ENCODE data around the gene JAZF1.

Gene JAZF1

DNA sequence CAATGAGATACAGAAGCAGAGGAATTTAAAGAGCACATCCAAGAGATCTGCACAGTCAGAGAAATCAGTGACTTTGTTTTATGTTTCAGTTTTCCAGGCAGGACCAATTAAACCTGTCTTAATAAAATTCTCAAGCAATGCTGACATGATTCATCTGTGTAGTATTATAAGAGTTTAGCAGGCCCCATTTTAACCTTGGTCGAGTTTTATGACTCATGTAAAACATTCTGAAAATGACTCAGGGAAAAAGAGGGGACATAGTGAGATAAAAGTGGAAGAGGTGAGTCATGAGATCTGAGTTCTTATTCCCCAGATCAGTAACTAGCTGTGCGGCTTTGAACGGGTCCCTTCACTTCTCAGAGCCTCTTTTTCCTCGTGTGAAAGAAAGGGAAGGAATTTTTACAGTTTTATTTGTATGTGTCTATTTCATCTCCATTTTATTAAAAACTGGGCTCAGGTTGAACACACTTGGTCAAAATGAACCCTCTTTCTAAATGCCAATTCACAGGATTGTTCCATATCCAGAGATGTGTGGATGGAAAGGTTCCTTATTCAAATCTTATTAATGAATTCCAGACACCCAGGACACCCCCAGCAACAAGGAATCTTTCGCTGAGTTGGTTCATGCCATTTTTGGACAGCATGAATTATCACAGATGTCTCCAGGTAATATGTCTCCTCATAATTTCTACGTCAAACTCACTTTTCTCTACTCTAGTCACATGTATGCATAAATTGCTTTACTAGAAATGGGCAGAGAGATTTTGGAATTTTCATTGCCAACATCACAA is 143.2 kb downstream of the JAZF1 start:
- Histone ChIP-seq H3K36me3 (ENCODE audit: control insufficient read depth in 1 of 2, insufficient read depth in 2 of 2, low read depth in 1 of 2, low read length in 2 of 2) (no peaks in the 10 kb centered on the region), H2BK5ac (ENCODE audit: low read depth, low read length, poor library complexity, severe bottlenecking) (no peak overlapping the region), H3K14ac (ENCODE audit: low read length in 2 of 2) (no peak overlapping the region), H3K9ac (ENCODE audit: low read length) (peak overlapping the region; percentile 79), H3K4me1 (ENCODE audit: control insufficient read depth, insufficient read depth, low read depth, low read length) (peaks cover 15% of the 10 kb centered on the region), H3K79me1 (replicated peaks; ENCODE audit: low read length, poor library complexity, severe bottlenecking) (peaks cover 10% of the 10 kb centered on the region), H2AK5ac (ENCODE audit: low read length, severe bottlenecking) (no peak overlapping the region), H2BK12ac (ENCODE audit: low read length in 2 of 2) (peak overlapping the region in 1 of 2 experiments; percentile 15), H3K23ac (ENCODE audit: low read length in 2 of 2) (no peak overlapping the region), H2BK15ac (ENCODE audit: low read depth, poor library complexity, severe bottlenecking) (no peak overlapping the region), H3K27ac (ENCODE audit: low read length, poor library complexity, severe bottlenecking) (peak overlapping the region; percentile 89), H3K27me3 (ENCODE audit: control insufficient read depth in 1 of 2, insufficient read depth in 1 of 2, low read length in 2 of 2) (no peaks in the 10 kb centered on the region), H3K4me3 (ENCODE audit: insufficient read depth in 1 of 2, low read depth in 1 of 2, low read length in 2 of 2) (peak overlapping the region in 1 of 2 experiments; percentile 31), H3K9me3 (ENCODE audit: control insufficient read depth, low read length) (no peaks in the 10 kb centered on the region), H4K8ac (ENCODE audit: low read length) (no peak overlapping the region), H2AFZ (ENCODE audit: low read depth, low read length) (no peak overlapping the region), H3K4me2 (ENCODE audit: low read length, poor library complexity, severe bottlenecking) (no peak overlapping the region), H2BK120ac (ENCODE audit: low read depth, low read length) (no peak overlapping the region), H3K18ac (ENCODE audit: low read depth in 1 of 2, low read length in 2 of 2) (no peak overlapping the region), H3K4ac (ENCODE audit: low read depth in 1 of 2, low read length in 2 of 2) (no peak overlapping the region), H4K91ac (ENCODE audit: low read length) (no peak overlapping the region)
- DNase-seq: peak; percentile 98
- 3% methylated on average over 4 of the region's 6 CpGs for WGBS

DNA sequence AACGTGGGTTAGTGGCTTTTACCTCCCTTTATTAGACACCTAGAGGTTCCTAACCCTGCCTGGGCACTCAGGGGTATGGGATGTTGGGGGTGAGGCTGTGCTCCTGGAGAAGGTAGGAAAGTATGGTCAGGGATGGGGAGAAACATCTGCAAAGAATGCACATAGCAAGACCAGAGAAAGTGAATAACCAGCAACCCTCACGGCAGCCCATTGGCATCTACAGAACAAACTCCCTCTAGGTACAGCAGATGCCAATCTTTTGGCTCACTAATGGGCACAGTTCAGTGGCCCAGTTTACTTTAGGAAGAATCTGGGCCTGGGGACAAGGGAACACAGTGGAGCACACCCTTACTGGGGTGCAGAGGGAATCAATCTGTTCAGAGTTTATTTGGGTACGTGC is 143.9 kb downstream of the JAZF1 start:
- Histone ChIP-seq H3K27ac (ENCODE audit: low read length, poor library complexity, severe bottlenecking) (peak overlapping the region; percentile 79), H3K4ac (ENCODE audit: low read depth in 1 of 2, low read length in 2 of 2) (peak overlapping the region; percentile 9 to 55), H3K9me3 (ENCODE audit: control insufficient read depth, low read length) (no peaks in the 10 kb centered on the region), H3K9ac (ENCODE audit: low read length) (peak overlapping the region; percentile 64), H3K36me3 (ENCODE audit: control insufficient read depth in 1 of 2, insufficient read depth in 2 of 2, low read depth in 1 of 2, low read length in 2 of 2) (no peaks in the 10 kb centered on the region), H3K23ac (ENCODE audit: low read length in 2 of 2) (no peak overlapping the region), H4K8ac (ENCODE audit: low read length) (peak overlapping the region; percentile 29), H2BK120ac (ENCODE audit: low read depth, low read length) (no peak overlapping the region), H4K91ac (ENCODE audit: low read length) (peak overlapping the region; percentile 66), H3K4me3 (ENCODE audit: insufficient read depth in 1 of 2, low read depth in 1 of 2, low read length in 2 of 2) (peak overlapping the region in 1 of 2 experiments; percentile 31), H2BK5ac (ENCODE audit: low read depth, low read length, poor library complexity, severe bottlenecking) (no peak overlapping the region), H2AK5ac (ENCODE audit: low read length, severe bottlenecking) (peak overlapping the region; percentile 0), H3K14ac (ENCODE audit: low read length in 2 of 2) (no peak overlapping the region), H3K4me2 (ENCODE audit: low read length, poor library complexity, severe bottlenecking) (no peak overlapping the region), H3K79me1 (replicated peaks; ENCODE audit: low read length, poor library complexity, severe bottlenecking) (peaks cover 11% of the 10 kb centered on the region), H2BK15ac (ENCODE audit: low read depth, poor library complexity, severe bottlenecking) (no peak overlapping the region), H3K27me3 (ENCODE audit: control insufficient read depth in 1 of 2, insufficient read depth in 1 of 2, low read length in 2 of 2) (no peaks in the 10 kb centered on the region), H2AFZ (ENCODE audit: low read depth, low read length) (no peak overlapping the region), H3K18ac (ENCODE audit: low read depth in 1 of 2, low read length in 2 of 2) (peak overlapping the region; percentile 25 to 70), H3K4me1 (ENCODE audit: control insufficient read depth, insufficient read depth, low read depth, low read length) (peaks cover 12% of the 10 kb centered on the region), H2BK12ac (ENCODE audit: low read length in 2 of 2) (peak overlapping the region; percentile 14 to 40)
- DNase-seq: no peak
- 30% methylated on average over 2 of the region's 3 CpGs for WGBS

- no peak overlapping the region for H4K8ac ChIP-seq (ENCODE audit: low read length)
- H3K27ac ChIP-seq (ENCODE audit: low read length, poor library complexity, severe bottlenecking): no peak overlapping the region
- no peak overlapping the region for H3K23ac ChIP-seq (ENCODE audit: low read length in 2 of 2)
- H3K4me3 ChIP-seq (ENCODE audit: insufficient read depth in 1 of 2, low read depth in 1 of 2, low read length in 2 of 2): no peak overlapping the region
- no peak overlapping the region for H4K91ac ChIP-seq (ENCODE audit: low read length)
- H3K4me1 ChIP-seq (ENCODE audit: control insufficient read depth, insufficient read depth, low read depth, low read length): peaks cover 8% of the 10 kb centered on the region
- no peak overlapping the region for H2BK5ac ChIP-seq (ENCODE audit: low read depth, low read length, poor library complexity, severe bottlenecking)
- H2BK12ac ChIP-seq (ENCODE audit: low read length in 2 of 2): no peak overlapping the region
- H3K4me2 ChIP-seq (ENCODE audit: low read length, poor library complexity, severe bottlenecking): no peak overlapping the region
- peak overlapping the region; percentile 71 for H2BK120ac ChIP-seq (ENCODE audit: low read depth, low read length)
- no peak overlapping the region for H3K9ac ChIP-seq (ENCODE audit: low read length)
- H2BK15ac ChIP-seq (ENCODE audit: low read depth, poor library complexity, severe bottlenecking): no peak overlapping the region
- DNase-seq: no peak
- no peaks in the 10 kb centered on the region for H3K36me3 ChIP-seq (ENCODE audit: control insufficient read depth in 1 of 2, insufficient read depth in 2 of 2, low read depth in 1 of 2, low read length in 2 of 2)
- no peak overlapping the region for H2AK5ac ChIP-seq (ENCODE audit: low read length, severe bottlenecking)
- WGBS: 96% methylated on average over 4 of the region's 4 CpGs
- H3K14ac ChIP-seq (ENCODE audit: low read length in 2 of 2): no peak overlapping the region
- H3K27me3 ChIP-seq (ENCODE audit: control insufficient read depth in 1 of 2, insufficient read depth in 1 of 2, low read length in 2 of 2): no peaks in the 10 kb centered on the region
- H3K18ac ChIP-seq (ENCODE audit: low read depth in 1 of 2, low read length in 2 of 2): no peak overlapping the region
- no peaks in the 10 kb centered on the region for H3K9me3 ChIP-seq (ENCODE audit: control insufficient read depth, low read length)
- no peak overlapping the region for H2AFZ ChIP-seq (ENCODE audit: low read depth, low read length)
- peaks cover 22% of the 10 kb centered on the region for H3K79me1 ChIP-seq (replicated peaks; ENCODE audit: low read length, poor library complexity, severe bottlenecking)
- no peak overlapping the region for H3K4ac ChIP-seq (ENCODE audit: low read depth in 1 of 2, low read length in 2 of 2)
Observed at GRCh38 chr7:28033386-28033785, 147.2 kb downstream of the JAZF1 start.

GRCh38 chr7:28032738-28033380 is 147.7 kb downstream of the JAZF1 start:
- no peak overlapping the region for H3K4me3 ChIP-seq (ENCODE audit: insufficient read depth in 1 of 2, low read depth in 1 of 2, low read length in 2 of 2)
- H2BK15ac ChIP-seq (ENCODE audit: low read depth, poor library complexity, severe bottlenecking): no peak overlapping the region
- H3K27me3 ChIP-seq (ENCODE audit: control insufficient read depth in 1 of 2, insufficient read depth in 1 of 2, low read length in 2 of 2): no peaks in the 10 kb centered on the region
- no peak overlapping the region for H4K91ac ChIP-seq (ENCODE audit: low read length)
- no peak overlapping the region for H3K4ac ChIP-seq (ENCODE audit: low read depth in 1 of 2, low read length in 2 of 2)
- no peaks in the 10 kb centered on the region for H3K36me3 ChIP-seq (ENCODE audit: control insufficient read depth in 1 of 2, insufficient read depth in 2 of 2, low read depth in 1 of 2, low read length in 2 of 2)
- 77% methylated on average over 6 of the region's 9 CpGs for WGBS
- peak overlapping the region; percentile 4 to 25 for H2BK12ac ChIP-seq (ENCODE audit: low read length in 2 of 2)
- H3K27ac ChIP-seq (ENCODE audit: low read length, poor library complexity, severe bottlenecking): no peak overlapping the region
- DNase-seq: no peak
- H3K23ac ChIP-seq (ENCODE audit: low read length in 2 of 2): no peak overlapping the region
- H3K9ac ChIP-seq (ENCODE audit: low read length): no peak overlapping the region
- no peak overlapping the region for H2AFZ ChIP-seq (ENCODE audit: low read depth, low read length)
- H3K9me3 ChIP-seq (ENCODE audit: control insufficient read depth, low read length): no peaks in the 10 kb centered on the region
- no peak overlapping the region for H3K14ac ChIP-seq (ENCODE audit: low read length in 2 of 2)
- H3K4me2 ChIP-seq (ENCODE audit: low read length, poor library complexity, severe bottlenecking): no peak overlapping the region
- no peak overlapping the region for H2AK5ac ChIP-seq (ENCODE audit: low read length, severe bottlenecking)
- no peak overlapping the region for H2BK5ac ChIP-seq (ENCODE audit: low read depth, low read length, poor library complexity, severe bottlenecking)
- peaks cover 22% of the 10 kb centered on the region for H3K79me1 ChIP-seq (replicated peaks; ENCODE audit: low read length, poor library complexity, severe bottlenecking)
- H3K18ac ChIP-seq (ENCODE audit: low read depth in 1 of 2, low read length in 2 of 2): peak overlapping the region in 1 of 2 experiments; percentile 76
- peaks cover 8% of the 10 kb centered on the region for H3K4me1 ChIP-seq (ENCODE audit: control insufficient read depth, insufficient read depth, low read depth, low read length)
- no peak overlapping the region for H2BK120ac ChIP-seq (ENCODE audit: low read depth, low read length)
- peak overlapping the region; percentile 73 for H4K8ac ChIP-seq (ENCODE audit: low read length)
